GM12878 (cell line): Measurements from ENCODE around the gene ITSN2. TPM values are rescaled to one million over a fixed set of nuclear protein-coding genes. Genes with fewer than 3 reads are reported as not detected.

Source experiments
- ATAC-seq: fragments of 200-7000 bp; cut with Tn5 transposase; 3 replicates; pipeline ENCODE4 v1.9.1; 2020; ENCODE audit warnings: mild to moderate bottlenecking, moderate library complexity
- BruUV-seq: library from RNA; stranded (reverse); fragments of 400-500 nt; replicated peaks from 2 replicates; lab custom pipeline; 2021; lab: Mats Ljungman, UMichigan
- CTCF ChIA-PET: fragments of 300-600 bp; sonication (Branson Sonifier 250); formaldehyde crosslinking; extraction: SDS; loops from one replicate; lab custom pipeline; 2021; ENCODE audit warnings: inconsistent platforms; lab: Yijun Ruan, JAX
- POLR2A ChIA-PET: fragments of 350-600 bp; formaldehyde crosslinking; extraction: SDS; loops from one replicate; lab custom pipeline; 2021; ENCODE audit warnings: inconsistent platforms; lab: Charles Lee
- RAD21 ChIA-PET: fragments of 300-600 bp; sonication (Branson Sonifier 250); formaldehyde crosslinking; loops from one replicate; lab custom pipeline; 2023; ENCODE audit warnings: antibody characterized with exemption; ENCODE audit not compliant: unreplicated experiment; lab: Charles Lee
- SMC1A ChIA-PET: fragments of 300-600 bp; sonication (Branson Sonifier 250); formaldehyde crosslinking; loops from one replicate; lab custom pipeline; 2023; ENCODE audit not compliant: unreplicated experiment, uncharacterized antibody; lab: Charles Lee
- DNase-seq: peaks from one replicate; pipeline ENCODE4 v3.0.0-alpha.2; 2011; ENCODE audit warnings: low read depth, low spot score
- FAIRE-seq: peaks from 3 replicates; lab custom pipeline; 2011; peaks lifted over from hg19 to GRCh38; lab: Jason Lieb, UNC
- H2AFZ ChIP-seq: 2 replicates; pipeline ENCODE4 v1.6.0; 2011; ENCODE audit warnings: low read depth, low read length, control low read depth; ENCODE audit not compliant: control insufficient read depth
- H3K27ac ChIP-seq: 2 replicates; pipeline ENCODE4 v1.5.1; 2011; ENCODE audit warnings: control low read depth; ENCODE audit not compliant: control insufficient read depth, insufficient read depth
- H3K27me3 ChIP-seq, 2 experiments: replicated peaks in 1 of 2; 2 replicates each; pipeline versions ENCODE4 v1.6.0 to v1.6.1; 2011; ENCODE audit warnings: low read length in 1 of 2; ENCODE audit not compliant: control insufficient read depth in 2 of 2, insufficient read depth in 2 of 2
- H3K36me3 ChIP-seq, 2 experiments: 2 replicates each; pipeline ENCODE4 v1.5.1; 2011; ENCODE audit warnings: low read length in 1 of 2; ENCODE audit not compliant: control insufficient read depth in 2 of 2, insufficient read depth in 2 of 2
- H3K4me1 ChIP-seq: 2 replicates; pipeline ENCODE4 v1.6.1; 2011; ENCODE audit warnings: mild to moderate bottlenecking, low read length, moderate library complexity, mixed read lengths; ENCODE audit not compliant: control insufficient read depth, insufficient read depth
- H3K4me2 ChIP-seq: 2 replicates; pipeline ENCODE4 v1.6.0; 2011; ENCODE audit warnings: control low read depth; ENCODE audit not compliant: control insufficient read depth, insufficient read depth
- H3K4me3 ChIP-seq: fragments of 200-600 bp; sonication (generic); 2 replicates; pipeline ENCODE4 v1.5.1; 2016
- H3K79me2 ChIP-seq: 2 replicates; pipeline ENCODE4 v1.6.0; 2011; ENCODE audit warnings: low read length; ENCODE audit not compliant: control insufficient read depth, insufficient read depth
- H3K9ac ChIP-seq: 2 replicates; pipeline ENCODE4 v1.8.0; 2011; ENCODE audit warnings: low read length, control low read depth, mixed read lengths; ENCODE audit not compliant: control insufficient read depth, insufficient read depth
- H3K9me3 ChIP-seq: replicated peaks from 3 replicates; pipeline ENCODE4 v1.5.1; 2011; ENCODE audit warnings: mild to moderate bottlenecking, low read length; ENCODE audit not compliant: control insufficient read depth, insufficient read depth
- H4K20me1 ChIP-seq: 2 replicates; pipeline ENCODE4 v1.6.0; 2011; ENCODE audit not compliant: control insufficient read depth, insufficient read depth
- RAD21 ChIP-seq: IDR thresholded peaks from 2 replicates; pipeline ENCODE4 v1.6.1; 2011; ENCODE audit warnings: mild to moderate bottlenecking, low read depth, low read length, moderate library complexity; ENCODE audit not compliant: insufficient read depth
- SMARCA5 ChIP-seq: fragments of 450-650 bp; IDR thresholded peaks from 2 replicates; pipeline ENCODE4 v1.6.1; 2017; ENCODE audit warnings: mild to moderate bottlenecking
- WGBS: methylation state at CpG from one replicate; pipeline ENCODE4 v1.1.6; 2016; ENCODE audit warnings: low lambda C conversion rate; ENCODE audit not compliant: insufficient replicate concordance, insufficient coverage; ENCODE audit errors: missing lambda C conversion rate; 5-methylcytosine and 5-hydroxymethylcytosine counted together
- in situ Hi-C: fragments of 300-500 bp; cut with MboI; formaldehyde crosslinking; loops from 9 replicates; pipeline ENCODE4 v1.14.3; 2018; ENCODE audit warnings: mixed read lengths
- intact Hi-C: fragments of 100-400 bp; cut with micrococcal nuclease; formaldehyde crosslinking; loops from one replicate; pipeline ENCODE4 v1.14.2; 2022; ENCODE audit not compliant: unreplicated experiment
- polyA plus RNA-seq, 11 experiments: library from polyadenylated mRNA; depleted of rRNA in 4 of 11; unstranded in 6 of 11; stranded (reverse) in 5 of 11; fragments of >200 nt; fragmentation: Nextera tagmentation in 4 of 11; fragmentation: Illumina TruSeq in 1 of 11; extraction: Ambion mirVana in 4 of 11; extraction: Trizol in 1 of 11; gene quantifications; 1 replicate in 1 of 11; 2 replicates in 10 of 11; pipeline versions ENCODE4 v1.2.1 to v1.2.3, GENCODE V29; 2011 to 2016; ENCODE audit warnings: inconsistent platforms in 2 of 11, missing spikeins in 2 of 11, low read depth in 1 of 11
- total RNA-seq, 4 experiments: library from RNA; depleted of rRNA in 3 of 4; stranded (reverse); fragments of >200 nt in 3 of 4; fragmentation: Illumina TruSeq in 1 of 4; extraction: Trizol in 1 of 4; gene quantifications; 2 replicates each; pipeline versions ENCODE4 v1.2.1 to v1.2.3, GENCODE V29; 2013 to 2021
- TF ChIP-seq, protein P1 (sequence below), 3 experiments: IDR thresholded peaks in 2 of 3; conservative IDR thresholded peaks in 1 of 3; 2 replicates each; pipeline ENCODE4 v1.5.1; 2011; ENCODE audit warnings: low read depth in 3 of 3, low read length in 3 of 3, mild to moderate bottlenecking in 3 of 3, control low read depth in 2 of 3, moderate library complexity in 2 of 3, inconsistent platforms in 1 of 3, mixed read lengths in 1 of 3; ENCODE audit not compliant: control insufficient read depth in 2 of 3, insufficient read depth in 1 of 3; ENCODE audit errors: extremely low read depth in 1 of 3

Gene ITSN2
- total and polyA plus RNA-seq, 10 of the 15 experiments (the other 5 are each of a cell fraction or from before 2014, with no cell fraction given) = 20.5 to 80.0 (median 54.7) TPM

DNA sequence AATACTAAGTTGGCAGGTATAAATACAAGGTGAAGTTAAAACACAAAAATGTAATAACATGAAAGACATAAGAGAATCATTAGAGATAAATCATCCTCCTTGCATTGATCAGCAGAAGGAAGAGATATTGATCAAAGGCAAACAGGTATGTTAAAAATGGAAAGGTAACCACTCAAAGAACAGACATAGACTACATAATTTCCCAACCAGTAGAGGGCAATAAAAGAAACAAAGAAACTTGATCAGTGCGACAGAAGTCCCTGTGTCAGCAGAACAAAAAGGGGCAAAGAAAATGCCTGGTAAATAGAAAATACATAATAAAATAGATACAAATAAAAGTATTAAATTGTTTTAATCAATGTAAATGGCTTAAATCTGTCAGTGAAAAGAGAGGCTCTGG, 131.9 kb downstream of the ITSN2 start:
- TF ChIP-seq, protein P1, sequence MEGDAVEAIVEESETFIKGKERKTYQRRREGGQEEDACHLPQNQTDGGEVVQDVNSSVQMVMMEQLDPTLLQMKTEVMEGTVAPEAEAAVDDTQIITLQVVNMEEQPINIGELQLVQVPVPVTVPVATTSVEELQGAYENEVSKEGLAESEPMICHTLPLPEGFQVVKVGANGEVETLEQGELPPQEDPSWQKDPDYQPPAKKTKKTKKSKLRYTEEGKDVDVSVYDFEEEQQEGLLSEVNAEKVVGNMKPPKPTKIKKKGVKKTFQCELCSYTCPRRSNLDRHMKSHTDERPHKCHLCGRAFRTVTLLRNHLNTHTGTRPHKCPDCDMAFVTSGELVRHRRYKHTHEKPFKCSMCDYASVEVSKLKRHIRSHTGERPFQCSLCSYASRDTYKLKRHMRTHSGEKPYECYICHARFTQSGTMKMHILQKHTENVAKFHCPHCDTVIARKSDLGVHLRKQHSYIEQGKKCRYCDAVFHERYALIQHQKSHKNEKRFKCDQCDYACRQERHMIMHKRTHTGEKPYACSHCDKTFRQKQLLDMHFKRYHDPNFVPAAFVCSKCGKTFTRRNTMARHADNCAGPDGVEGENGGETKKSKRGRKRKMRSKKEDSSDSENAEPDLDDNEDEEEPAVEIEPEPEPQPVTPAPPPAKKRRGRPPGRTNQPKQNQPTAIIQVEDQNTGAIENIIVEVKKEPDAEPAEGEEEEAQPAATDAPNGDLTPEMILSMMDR (IDR thresholded peaks at IDR 0.05 in 2 of 3, conservative IDR thresholded peaks at IDR 0.05 in 1 of 3; ENCODE audit: control insufficient read depth in 2 of 3, extremely low read depth in 1 of 3, insufficient read depth in 1 of 3, low read depth in 3 of 3, low read length in 3 of 3) = peak; percentile 24 to 37 (median 30); a peak in 4 of 6 replicates
- TF ChIP-seq RAD21 (peak; percentile 44; the same call in 1 of the 2 replicates), SMARCA5 (no peak)
- TF ChIP-seq, all 136 proteins: peak for 2
- 0% methylated on average over 1 of the region's 1 CpG for whole genome bisulfite sequencing
- Histone ChIP-seq H3K27ac (no peak overlapping the region), H3K36me3 (no peaks in the 10 kb centered on the region; a peak in 1 of 4 replicates), H3K9ac (no peak overlapping the region), H4K20me1 (no peaks in the 10 kb centered on the region), H2AFZ (no peak overlapping the region), H3K4me1 (no peaks in the 10 kb centered on the region), H3K4me3 (no peak overlapping the region), H3K79me2 (no peaks in the 10 kb centered on the region), H3K27me3 (no peaks in the 10 kb centered on the region), H3K4me2 (no peak overlapping the region), H3K9me3 (no peaks in the 10 kb centered on the region)
- RAD21 ChIA-PET = interaction anchor here (0.9 to 1.3 kb wide), 2 partner anchors 114 to 404 kb away, joined by 3 read pairs; no protein-coding TSS in a partner anchor
- ATAC-seq = peak; percentile 67
- intact Hi-C loops (loop anchor here (1.0 kb wide), 1 partner anchor 154 kb away; no protein-coding TSS in a partner anchor), in situ Hi-C loops (no loop called here)
- no peak for DNase-seq
- FAIRE-seq = no peak
- no TSS peak for BruUV-seq
- SMC1A ChIA-PET = no interaction called here
- POLR2A ChIA-PET = no interaction called here
- CTCF ChIA-PET = interaction anchor here (0.6 to 1.9 kb wide), 5 partner anchors 10 to 153 kb away, joined by 3 to 7 read pairs (median 4); no protein-coding TSS in a partner anchor
